ENCODE results near the gene CPEB4.

DNA sequence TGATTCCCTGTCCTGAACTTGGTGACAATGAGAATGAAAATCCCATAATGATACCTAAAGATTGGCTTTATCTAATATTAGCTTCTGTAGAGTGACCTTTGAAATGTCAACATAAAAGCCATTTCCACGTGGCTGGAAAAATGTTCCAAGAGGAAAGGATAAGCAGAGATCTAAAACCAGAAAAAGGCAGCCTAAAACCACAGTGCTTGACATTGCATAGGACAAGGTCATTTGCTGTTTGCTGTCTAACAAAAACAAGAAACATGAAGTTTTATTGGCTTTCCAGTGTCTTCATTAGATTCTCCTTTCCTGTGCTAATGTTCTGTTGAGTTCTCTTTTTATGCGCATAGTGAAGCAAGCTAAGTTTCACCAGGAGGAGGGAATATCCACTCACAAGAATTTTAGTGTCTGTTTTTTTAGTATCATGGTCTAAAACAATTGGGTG lies 44.6 kb downstream of the CPEB4 start:
- TF ChIP-seq ZBTB1 (CRISPR knock-in tag; IDR thresholded peaks at IDR 0.05; ENCODE audit: borderline replicate concordance, low read depth), result no peak
- TF ChIP-seq, protein P1, sequence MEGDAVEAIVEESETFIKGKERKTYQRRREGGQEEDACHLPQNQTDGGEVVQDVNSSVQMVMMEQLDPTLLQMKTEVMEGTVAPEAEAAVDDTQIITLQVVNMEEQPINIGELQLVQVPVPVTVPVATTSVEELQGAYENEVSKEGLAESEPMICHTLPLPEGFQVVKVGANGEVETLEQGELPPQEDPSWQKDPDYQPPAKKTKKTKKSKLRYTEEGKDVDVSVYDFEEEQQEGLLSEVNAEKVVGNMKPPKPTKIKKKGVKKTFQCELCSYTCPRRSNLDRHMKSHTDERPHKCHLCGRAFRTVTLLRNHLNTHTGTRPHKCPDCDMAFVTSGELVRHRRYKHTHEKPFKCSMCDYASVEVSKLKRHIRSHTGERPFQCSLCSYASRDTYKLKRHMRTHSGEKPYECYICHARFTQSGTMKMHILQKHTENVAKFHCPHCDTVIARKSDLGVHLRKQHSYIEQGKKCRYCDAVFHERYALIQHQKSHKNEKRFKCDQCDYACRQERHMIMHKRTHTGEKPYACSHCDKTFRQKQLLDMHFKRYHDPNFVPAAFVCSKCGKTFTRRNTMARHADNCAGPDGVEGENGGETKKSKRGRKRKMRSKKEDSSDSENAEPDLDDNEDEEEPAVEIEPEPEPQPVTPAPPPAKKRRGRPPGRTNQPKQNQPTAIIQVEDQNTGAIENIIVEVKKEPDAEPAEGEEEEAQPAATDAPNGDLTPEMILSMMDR (IDR thresholded peaks at IDR 0.05 in 2 of 3, conservative IDR thresholded peaks at IDR 0.05 in 1 of 3; ENCODE audit: insufficient read depth in 2 of 3, low read depth in 1 of 3, low read length in 3 of 3), result no peak
- TF ChIP-seq MYNN (IDR thresholded peaks at IDR 0.05), result no peak
- no peak for TF ChIP-seq MYNN (CRISPR knock-in tag; IDR thresholded peaks at IDR 0.05)
- no peak for TF ChIP-seq GATA2 (CRISPR knock-in tag; IDR thresholded peaks at IDR 0.05)
- no peak for TF ChIP-seq PHF20 (IDR thresholded peaks at IDR 0.05; ENCODE audit: partially characterized antibody)
- no peak for TF ChIP-seq ZBTB5 (IDR thresholded peaks at IDR 0.05)
- TF ChIP-seq ZNF143 (CRISPR knock-in tag; IDR thresholded peaks at IDR 0.05), result no peak
- TF ChIP-seq TBP (optimal IDR thresholded peaks at IDR 0.05; ENCODE audit: low read depth, low read length), result no peak
- TF ChIP-seq CEBPB (tag; IDR thresholded peaks at IDR 0.05), result no peak
- TF ChIP-seq PRMT5 (CRISPR knock-in tag; IDR thresholded peaks at IDR 0.05), result no peak
- TF ChIP-seq, protein P2, sequence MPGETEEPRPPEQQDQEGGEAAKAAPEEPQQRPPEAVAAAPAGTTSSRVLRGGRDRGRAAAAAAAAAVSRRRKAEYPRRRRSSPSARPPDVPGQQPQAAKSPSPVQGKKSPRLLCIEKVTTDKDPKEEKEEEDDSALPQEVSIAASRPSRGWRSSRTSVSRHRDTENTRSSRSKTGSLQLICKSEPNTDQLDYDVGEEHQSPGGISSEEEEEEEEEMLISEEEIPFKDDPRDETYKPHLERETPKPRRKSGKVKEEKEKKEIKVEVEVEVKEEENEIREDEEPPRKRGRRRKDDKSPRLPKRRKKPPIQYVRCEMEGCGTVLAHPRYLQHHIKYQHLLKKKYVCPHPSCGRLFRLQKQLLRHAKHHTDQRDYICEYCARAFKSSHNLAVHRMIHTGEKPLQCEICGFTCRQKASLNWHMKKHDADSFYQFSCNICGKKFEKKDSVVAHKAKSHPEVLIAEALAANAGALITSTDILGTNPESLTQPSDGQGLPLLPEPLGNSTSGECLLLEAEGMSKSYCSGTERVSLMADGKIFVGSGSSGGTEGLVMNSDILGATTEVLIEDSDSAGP (CRISPR knock-in tag; IDR thresholded peaks at IDR 0.05), result no peak
- TF ChIP-seq RBM25 (IDR thresholded peaks at IDR 0.05; ENCODE audit: low read depth, low read length, severe bottlenecking), result no peak
